Measurements from ENCODE around the gene DCAF16. TPM values are rescaled to one million over a fixed set of nuclear protein-coding genes. Genes with fewer than 3 reads are reported as not detected.

The DCAF16 gene
- total and polyA plus RNA-seq, 8 donors: 2.9 to 49.8 (median 10.4) TPM

DNA sequence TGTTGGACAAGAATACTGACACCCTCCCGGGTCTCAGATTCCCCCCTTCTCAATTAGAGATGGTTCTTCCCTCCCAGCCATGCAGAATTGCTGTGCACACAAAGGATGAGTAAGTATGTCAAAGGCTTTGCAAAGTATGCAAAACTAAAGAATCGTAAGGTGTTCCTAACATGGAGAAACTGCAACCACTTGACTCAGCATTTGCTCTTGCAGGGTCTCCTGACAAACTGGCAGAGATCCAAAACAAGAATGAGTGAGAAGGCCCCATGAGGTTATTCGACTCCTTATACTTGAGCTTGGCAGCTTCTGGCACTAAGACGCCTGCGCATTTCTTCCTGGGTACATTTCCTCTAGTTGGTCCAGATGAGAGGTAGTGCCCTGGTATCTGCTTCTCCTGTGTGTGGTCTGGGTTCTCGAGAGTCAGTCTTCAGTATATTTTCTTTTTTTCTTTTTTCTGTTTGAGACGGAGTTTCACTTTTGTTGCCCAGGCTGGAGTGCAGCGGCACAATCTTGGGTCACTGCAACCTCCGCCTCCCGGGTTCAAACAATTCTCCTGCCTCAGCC lies 37.3 kb downstream of the DCAF16 start:
- Histone ChIP-seq H3K27me3 (no peaks in the 10 kb centered on the region), H3K4me1 (no peaks in the 10 kb centered on the region), H3K4me3 (no peak overlapping the region), H3K36me3 (no peaks in the 10 kb centered on the region), H3K27ac (no peak overlapping the region), H3K9me3 (no peaks in the 10 kb centered on the region)
- TF ChIP-seq POLR2AphosphoS5 (IDR thresholded peaks at IDR 0.05) (no peak), POLR2A (IDR thresholded peaks at IDR 0.05) (no peak), EP300 (IDR thresholded peaks at IDR 0.05) (no peak)
- TF ChIP-seq, protein P1, sequence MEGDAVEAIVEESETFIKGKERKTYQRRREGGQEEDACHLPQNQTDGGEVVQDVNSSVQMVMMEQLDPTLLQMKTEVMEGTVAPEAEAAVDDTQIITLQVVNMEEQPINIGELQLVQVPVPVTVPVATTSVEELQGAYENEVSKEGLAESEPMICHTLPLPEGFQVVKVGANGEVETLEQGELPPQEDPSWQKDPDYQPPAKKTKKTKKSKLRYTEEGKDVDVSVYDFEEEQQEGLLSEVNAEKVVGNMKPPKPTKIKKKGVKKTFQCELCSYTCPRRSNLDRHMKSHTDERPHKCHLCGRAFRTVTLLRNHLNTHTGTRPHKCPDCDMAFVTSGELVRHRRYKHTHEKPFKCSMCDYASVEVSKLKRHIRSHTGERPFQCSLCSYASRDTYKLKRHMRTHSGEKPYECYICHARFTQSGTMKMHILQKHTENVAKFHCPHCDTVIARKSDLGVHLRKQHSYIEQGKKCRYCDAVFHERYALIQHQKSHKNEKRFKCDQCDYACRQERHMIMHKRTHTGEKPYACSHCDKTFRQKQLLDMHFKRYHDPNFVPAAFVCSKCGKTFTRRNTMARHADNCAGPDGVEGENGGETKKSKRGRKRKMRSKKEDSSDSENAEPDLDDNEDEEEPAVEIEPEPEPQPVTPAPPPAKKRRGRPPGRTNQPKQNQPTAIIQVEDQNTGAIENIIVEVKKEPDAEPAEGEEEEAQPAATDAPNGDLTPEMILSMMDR (IDR thresholded peaks at IDR 0.05): no peak
- WGBS, 5 donors: 79 to 89% (median 83%) methylated on average over 10 of the region's 10 CpGs
- DNase-seq: no peak
- intact Hi-C loops (cut with DNase I; ENCODE audit: low total_unique reads): no loop called here

DNA sequence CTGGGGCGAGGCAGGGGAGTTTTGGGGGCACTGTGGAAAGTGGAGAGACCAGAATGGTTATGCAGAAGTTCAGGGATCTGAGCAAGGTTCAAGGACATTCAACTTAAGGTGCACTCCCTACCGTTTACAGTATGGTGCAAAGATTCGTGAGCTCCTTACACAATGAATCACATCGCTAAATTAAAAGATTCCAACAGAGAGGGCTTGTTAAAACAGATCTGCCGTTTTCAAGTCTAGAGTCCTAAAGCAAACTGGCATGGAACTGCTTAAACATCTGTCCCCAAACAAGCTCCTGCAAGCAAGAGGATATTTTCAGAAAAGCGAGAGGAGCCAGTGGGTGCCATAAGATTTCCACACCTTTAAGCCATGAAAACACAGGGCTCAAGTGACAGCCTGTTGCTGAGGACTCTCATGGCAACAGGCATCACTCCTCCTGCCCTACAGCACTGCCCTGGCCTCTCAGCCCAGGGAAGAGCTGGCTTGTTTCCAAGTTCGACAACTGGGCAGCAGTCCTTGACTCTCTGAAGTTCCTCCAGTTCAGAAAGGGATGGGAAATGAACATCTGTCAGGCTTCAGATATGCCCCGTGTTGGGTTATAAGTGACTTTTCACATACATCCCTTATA lies 39.2 kb downstream of the DCAF16 start:
- DNase-seq: no peak
- 64 to 72% (median 67%) methylated on average over 8 of the region's 8 CpGs for WGBS, 5 donors
- intact Hi-C loops (cut with DNase I; ENCODE audit: low total_unique reads): no loop called here
- TF ChIP-seq POLR2AphosphoS5 (IDR thresholded peaks at IDR 0.05): no peak
- TF ChIP-seq, protein P1 (IDR thresholded peaks at IDR 0.05): no peak
- TF ChIP-seq POLR2A (IDR thresholded peaks at IDR 0.05): no peak
- no peak for TF ChIP-seq EP300 (IDR thresholded peaks at IDR 0.05)
- H3K4me3 ChIP-seq: no peak overlapping the region
- H3K4me1 ChIP-seq: no peaks in the 10 kb centered on the region
- no peak overlapping the region for H3K27ac ChIP-seq
- no peaks in the 10 kb centered on the region for H3K27me3 ChIP-seq
- H3K9me3 ChIP-seq: peaks cover 0 to 8% (median 3%) of the 10 kb centered on the region in 4 donors
- H3K36me3 ChIP-seq: no peaks in the 10 kb centered on the region

DNA sequence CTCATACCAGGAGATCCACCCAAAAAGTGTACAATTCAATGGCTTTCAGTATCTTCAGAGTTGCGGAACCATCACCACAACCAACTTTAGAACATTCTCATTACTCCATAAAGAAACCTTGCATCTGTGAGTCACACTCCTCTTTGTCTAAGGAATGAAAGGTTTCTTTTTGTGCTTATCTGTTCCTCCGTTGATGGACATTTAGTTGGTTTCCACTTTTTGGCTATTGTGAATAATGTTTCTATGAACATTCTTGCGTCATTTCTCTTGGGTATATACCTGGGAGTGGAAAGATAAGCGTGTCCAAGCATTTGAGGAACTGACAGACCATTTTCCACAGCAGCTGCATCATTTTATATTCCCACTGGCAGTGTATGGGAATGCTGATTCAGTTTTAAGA lies 39.7 kb downstream of the DCAF16 start:
- H3K4me3 ChIP-seq: no peak overlapping the region
- no peaks in the 10 kb centered on the region for H3K27me3 ChIP-seq
- WGBS, 5 donors: 38 to 63% (median 46%) methylated on average over 4 of the region's 4 CpGs
- H3K36me3 ChIP-seq: no peaks in the 10 kb centered on the region
- no peaks in the 10 kb centered on the region for H3K4me1 ChIP-seq
- TF ChIP-seq POLR2A (IDR thresholded peaks at IDR 0.05): no peak
- no peak for DNase-seq
- H3K27ac ChIP-seq: no peak overlapping the region
- intact Hi-C loops (cut with DNase I; ENCODE audit: low total_unique reads): no loop called here
- H3K9me3 ChIP-seq: peaks cover 0 to 11% (median 3%) of the 10 kb centered on the region in 4 donors

DNA sequence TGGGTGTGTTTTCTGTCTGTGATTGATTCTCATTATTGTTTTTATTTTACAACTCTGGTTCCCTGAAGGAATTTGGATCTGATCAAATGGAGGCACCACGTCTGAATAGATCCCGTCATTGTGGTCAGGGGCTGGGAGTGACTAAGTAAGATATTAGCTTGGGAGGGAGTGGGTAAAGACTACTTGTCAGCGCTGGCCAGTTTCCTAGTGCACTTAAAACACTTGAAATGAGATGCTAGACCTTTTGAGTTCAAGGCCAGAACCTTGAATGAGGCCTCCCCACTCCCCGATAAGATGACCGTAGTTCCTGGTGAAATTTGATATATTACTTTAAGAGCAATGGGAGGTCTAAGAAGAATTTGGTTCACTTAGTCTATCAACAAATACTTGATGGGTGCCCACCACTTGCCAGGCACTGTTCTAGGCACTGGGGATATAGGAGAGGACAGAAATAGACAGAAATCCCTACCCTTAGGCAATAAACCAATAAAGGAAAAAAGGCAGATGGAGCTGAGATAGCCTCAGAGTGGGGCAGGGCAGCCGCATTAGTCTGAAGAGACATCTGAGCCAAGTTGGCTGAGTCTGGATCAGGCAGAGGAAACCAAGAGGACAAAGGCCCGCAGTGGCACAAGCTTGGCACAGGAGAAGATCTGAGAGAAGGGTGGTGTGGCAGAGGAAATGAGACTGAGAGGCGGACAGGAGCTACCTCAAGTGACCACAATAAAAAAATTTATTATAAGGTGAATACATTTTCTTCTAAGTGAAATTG lies 41.0 kb downstream of the DCAF16 start:
- no peaks in the 10 kb centered on the region for H3K27me3 ChIP-seq
- WGBS, 5 donors: 62 to 78% (median 69%) methylated on average over 8 of the region's 8 CpGs
- H3K27ac ChIP-seq: no peak overlapping the region
- intact Hi-C loops (cut with DNase I; ENCODE audit: low total_unique reads): no loop called here
- no peaks in the 10 kb centered on the region for H3K36me3 ChIP-seq
- DNase-seq: no peak
- H3K4me3 ChIP-seq: no peak overlapping the region
- peaks cover 0 to 11% (median 3%) of the 10 kb centered on the region in 4 donors for H3K9me3 ChIP-seq
- TF ChIP-seq EP300 (IDR thresholded peaks at IDR 0.05): no peak
- TF ChIP-seq, protein P1 (IDR thresholded peaks at IDR 0.05): no peak
- no peak for TF ChIP-seq POLR2AphosphoS5 (IDR thresholded peaks at IDR 0.05)
- no peak for TF ChIP-seq POLR2A (IDR thresholded peaks at IDR 0.05)
- H3K4me1 ChIP-seq: no peaks in the 10 kb centered on the region

Measured in stomach (tissue), 9 donors.